ENCODE measurements around the gene LYPD4. TPM values are rescaled to one million over a fixed set of nuclear protein-coding genes. Genes with fewer than 3 reads are reported as not detected.

Gene LYPD4
- total RNA-seq, 1 donor from 2014 or later: not detected

- intact Hi-C loops (cut with DNase I): loop anchor here (5.0 kb wide), 1 partner anchor 97 kb away; the partner anchor contains the start of gene RABAC1
- ATAC-seq (no peak), DNase-seq (ENCODE audit: missing footprints) (peak; percentile 76)
Measured at GRCh38 chr19:41860419-41861115, 16.1 kb upstream of the LYPD4 start.

- ATAC-seq (peak; percentile 97), DNase-seq (ENCODE audit: missing footprints) (peak; percentile 99)
- intact Hi-C loops (cut with DNase I): loop anchor here (1.0 to 5.0 kb wide), 2 partner anchors 24 to 97 kb away; partner anchors contain the start of gene RABAC1
Measured at GRCh38 chr19:41859618-41860418, 15.3 kb upstream of the LYPD4 start, which contains the start of gene RPS19. RPS19 (plus strand) TSS chr19:41860255; CDS start chr19:41860775, 520 bp downstream.

- intact Hi-C loops (cut with DNase I): loop anchor here (1.0 kb wide), 1 partner anchor 25 kb away; no protein-coding TSS in a partner anchor
- ATAC-seq: no peak
- no peak for DNase-seq (ENCODE audit: missing footprints)
Measured at GRCh38 chr19:41859213-41859617, 14.7 kb upstream of the LYPD4 start.

- intact Hi-C loops (cut with DNase I): no loop called here
- no peak for ATAC-seq
- no peak for DNase-seq (ENCODE audit: missing footprints)
Measured at GRCh38 chr19:41853768-41854167, 9.3 kb upstream of the LYPD4 start.

- DNase-seq (ENCODE audit: missing footprints) (no peak), ATAC-seq (no peak)
- intact Hi-C loops (cut with DNase I): no loop called here
Measured at GRCh38 chr19:41853344-41853743, 8.9 kb upstream of the LYPD4 start.

GRCh38 chr19:41851456-41851855 lies 7.0 kb upstream of the LYPD4 start:
- no peak for DNase-seq (ENCODE audit: missing footprints)
- intact Hi-C loops (cut with DNase I): no loop called here
- ATAC-seq: no peak

GRCh38 chr19:41850381-41850780 lies 5.9 kb upstream of the LYPD4 start:
- intact Hi-C loops (cut with DNase I): no loop called here
- no peak for ATAC-seq
- DNase-seq (ENCODE audit: missing footprints): no peak

GRCh38 chr19:41849067-41849466 lies 4.6 kb upstream of the LYPD4 start:
- DNase-seq (ENCODE audit: missing footprints) (no peak), ATAC-seq (no peak)
- intact Hi-C loops (cut with DNase I): no loop called here

- no peak for ATAC-seq
- DNase-seq (ENCODE audit: missing footprints): no peak
- intact Hi-C loops (cut with DNase I): no loop called here
Measured at GRCh38 chr19:41848666-41849065, 4.2 kb upstream of the LYPD4 start.

GRCh38 chr19:41847351-41848105 lies 3.0 kb upstream of the LYPD4 start:
- no peak for DNase-seq (ENCODE audit: missing footprints)
- no peak for ATAC-seq
- intact Hi-C loops (cut with DNase I): no loop called here

- DNase-seq (ENCODE audit: missing footprints) (no peak), ATAC-seq (no peak)
- intact Hi-C loops (cut with DNase I): no loop called here
Measured at GRCh38 chr19:41845051-41845590, 638 bp upstream of the LYPD4 start.

- intact Hi-C loops (cut with DNase I): no loop called here
- DNase-seq (ENCODE audit: missing footprints) (no peak), ATAC-seq (no peak)
Measured at GRCh38 chr19:41845001-41845050, 343 bp upstream of the LYPD4 start, which contains the start of gene DMRTC2. DMRTC2 (plus strand) TSS chr19:41845042; CDS start chr19:41847429, 2,387 bp downstream.

- intact Hi-C loops (cut with DNase I): no loop called here
- no peak for DNase-seq (ENCODE audit: missing footprints)
- ATAC-seq: no peak
Measured at GRCh38 chr19:41843371-41843770, 1.1 kb downstream of the LYPD4 start.

- intact Hi-C loops (cut with DNase I): no loop called here
- no peak for ATAC-seq
- no peak for DNase-seq (ENCODE audit: missing footprints)
Measured at GRCh38 chr19:41839211-41839610, 5.3 kb downstream of the LYPD4 start.

- no peak for DNase-seq (ENCODE audit: missing footprints)
- intact Hi-C loops (cut with DNase I): no loop called here
- ATAC-seq: no peak
Measured at GRCh38 chr19:41837981-41838708, 6.3 kb downstream of the LYPD4 start.

- DNase-seq (ENCODE audit: missing footprints) (no peak), ATAC-seq (no peak)
- intact Hi-C loops (cut with DNase I): no loop called here
Measured at GRCh38 chr19:41821003-41821735, 23.3 kb downstream of the LYPD4 start.

GRCh38 chr19:41816761-41817160 lies 27.7 kb downstream of the LYPD4 start:
- DNase-seq (ENCODE audit: missing footprints): no peak
- intact Hi-C loops (cut with DNase I): no loop called here
- no peak for ATAC-seq

- ATAC-seq (no peak), DNase-seq (ENCODE audit: missing footprints) (no peak)
- intact Hi-C loops (cut with DNase I): no loop called here
Measured at GRCh38 chr19:41815301-41815700, 29.2 kb downstream of the LYPD4 start.

All from Right ventricle myocardium inferior (tissue), 1 donor.